ENCODE results near the gene SRRT. TPM values are rescaled to one million over a fixed set of nuclear protein-coding genes. Genes with fewer than 3 reads are reported as not detected.

The SRRT gene
- total and polyA plus RNA-seq, 2 of the 4 experiments (the other 2 are of a cell fraction): 41.4 to 93.5 TPM

DNA sequence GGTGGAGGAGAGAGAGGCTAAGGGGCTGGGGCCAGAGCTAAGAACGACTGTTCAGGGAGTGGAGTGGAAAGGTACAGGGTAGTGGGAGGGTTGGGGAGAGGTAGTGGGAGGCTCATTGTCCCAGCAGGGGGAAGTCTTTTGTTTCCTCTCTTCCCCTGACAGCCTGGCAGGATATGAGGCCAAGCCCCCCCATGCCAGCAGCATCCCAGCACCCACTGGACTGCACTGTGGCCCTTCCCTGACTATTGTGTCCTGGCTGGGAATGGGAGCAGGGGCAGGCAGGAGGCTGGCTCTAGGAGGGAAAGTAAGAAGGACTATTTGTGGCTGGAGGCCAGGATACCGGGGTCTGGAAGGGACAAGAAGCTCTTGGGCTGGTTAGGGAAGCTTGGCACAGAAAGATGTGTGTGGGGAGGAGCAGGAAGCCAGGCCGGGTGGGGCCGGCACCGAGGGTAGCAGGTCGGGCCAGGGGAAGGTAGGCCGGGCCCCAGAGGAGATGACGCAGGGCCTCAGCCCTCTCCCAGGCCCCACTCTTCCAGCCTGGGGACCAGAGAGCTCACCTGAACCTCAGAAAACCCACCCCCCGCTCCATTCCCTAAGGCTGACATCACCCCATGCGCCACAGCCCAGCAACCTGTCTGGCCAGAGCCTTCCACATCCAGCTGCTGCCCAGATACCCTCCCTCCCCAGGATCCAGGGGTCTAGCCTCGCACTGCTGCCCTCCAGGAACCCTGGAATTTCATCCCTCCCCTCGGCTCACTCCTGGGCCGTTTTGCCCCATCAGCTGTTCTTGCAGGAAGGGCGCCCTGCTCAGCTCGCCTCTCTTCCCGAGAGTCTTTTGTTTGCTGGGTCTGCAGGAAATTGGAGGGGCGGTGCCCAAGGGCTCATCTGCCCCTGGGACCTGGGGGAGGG, 38.7 kb upstream of the SRRT start:
- Histone ChIP-seq H2AK9ac (replicated peaks; ENCODE audit: low read depth, low read length, poor library complexity) (peak overlapping the region; percentile 73), H4K91ac (ENCODE audit: insufficient read depth, low read depth, low read length) (peak overlapping the region; percentile 47; the same call in 1 of the 2 replicates), H2BK15ac (ENCODE audit: low read depth, low read length) (no peak overlapping the region), H3K18ac (ENCODE audit: low read depth, low read length) (no peak overlapping the region), H4K8ac (ENCODE audit: low read depth in 2 of 2, low read length in 2 of 2) (peak overlapping the region; percentile 77 to 95), H3K4ac (ENCODE audit: low read depth, low read length) (peak overlapping the region; percentile 51), H3K14ac (replicated peaks; ENCODE audit: low read depth, low read length) (no peak overlapping the region), H3K9me3 (ENCODE audit: control insufficient read depth, insufficient read depth, low read length) (no peaks in the 10 kb centered on the region), H4K20me1 (ENCODE audit: insufficient read depth, low read length) (no peaks in the 10 kb centered on the region), H3K9ac (ENCODE audit: low read depth, low read length) (no peak overlapping the region), H3K4me2 (ENCODE audit: low read depth, low read length) (no peak overlapping the region), H3K9me1 (ENCODE audit: insufficient read depth, low read length) (no peaks in the 10 kb centered on the region; the same call in 1 of the 2 replicates), H3K56ac (ENCODE audit: extremely low read depth, insufficient read depth, low read length) (no peak overlapping the region), H3K79me1 (ENCODE audit: low read depth in 1 of 2, low read length in 2 of 2) (no peaks in the 10 kb centered on the region; a peak in 1 of 4 replicates), H4K5ac (ENCODE audit: low read depth, low read length) (peak overlapping the region; percentile 82; the same call in 1 of the 2 replicates), H3K27ac (ENCODE audit: insufficient read depth, low read length) (no peak overlapping the region), H2BK20ac (ENCODE audit: low read depth, low read length) (no peak overlapping the region), H3K23ac (ENCODE audit: low read depth, low read length) (no peak overlapping the region), H3K4me1 (ENCODE audit: control insufficient read depth, insufficient read depth, low read length) (no peaks in the 10 kb centered on the region), H3K27me3 (ENCODE audit: control insufficient read depth, insufficient read depth, low read length) (no peaks in the 10 kb centered on the region), H2BK120ac (ENCODE audit: low read depth, low read length) (no peak overlapping the region), H2BK5ac (ENCODE audit: low read depth, low read length, poor library complexity, severe bottlenecking) (no peak overlapping the region), H3K4me3 (ENCODE audit: insufficient read depth, low read depth, low read length) (no peak overlapping the region), H2AK5ac (ENCODE audit: low read depth, low read length) (peak overlapping the region; percentile 15; the same call in 1 of the 2 replicates), H2AFZ (replicated peaks; ENCODE audit: low read length, poor library complexity) (peak overlapping the region; percentile 81), H3K36me3 (ENCODE audit: control insufficient read depth, insufficient read depth, low read length) (no peaks in the 10 kb centered on the region)
- in situ Hi-C loops (cut with MboI; ENCODE audit: low sequenced_read_pairs) (no loop called here), dilution Hi-C loops (cut with HindIII; ENCODE audit: low sequenced_read_pairs, unreplicated experiment) (no loop called here), intact Hi-C loops (cut with micrococcal nuclease) (loop anchor here (2.0 to 10.0 kb wide), 3 partner anchors 31 to 251 kb away; partner anchors contain the start of genes FBXO24, LRCH4 and TRIP6)
- no peak for DNase-seq
- ChIA-PET CTCF (interaction anchor here (1.4 kb wide), 1 partner anchor 12 kb away, joined by 3 read pairs; no protein-coding TSS in a partner anchor), POLR2A (ENCODE audit: unreplicated experiment) (interaction anchor here (0.6 kb wide), 1 partner anchor 9 kb away, joined by 3 read pairs; the partner anchor contains the start of gene EPHB4)
- WGBS, 2 experiments (ENCODE audit: extremely low coverage in 2 of 2, insufficient read length in 1 of 2): 50% methylated on average over 2 of the region's 17 CpGs; no CpG with 5 or more reads in 1 of the 2 experiments
- ATAC-seq (ENCODE audit: low read depth): no peak
- TF ChIP-seq CHD1 (IDR thresholded peaks at IDR 0.05; ENCODE audit: low read depth, low read length): no peak
- no peak for TF ChIP-seq MAFK (IDR thresholded peaks at IDR 0.05; ENCODE audit: low read depth, low read length)
- TF ChIP-seq CTCF (conservative IDR thresholded peaks at IDR 0.05; ENCODE audit: low read depth, low read length): no peak
- TF ChIP-seq RAD21 (IDR thresholded peaks at IDR 0.05; ENCODE audit: low read length): no peak
- TF ChIP-seq RCOR1 (IDR thresholded peaks at IDR 0.05; ENCODE audit: insufficient replicate concordance, low read length): no peak
- TF ChIP-seq, protein P1, sequence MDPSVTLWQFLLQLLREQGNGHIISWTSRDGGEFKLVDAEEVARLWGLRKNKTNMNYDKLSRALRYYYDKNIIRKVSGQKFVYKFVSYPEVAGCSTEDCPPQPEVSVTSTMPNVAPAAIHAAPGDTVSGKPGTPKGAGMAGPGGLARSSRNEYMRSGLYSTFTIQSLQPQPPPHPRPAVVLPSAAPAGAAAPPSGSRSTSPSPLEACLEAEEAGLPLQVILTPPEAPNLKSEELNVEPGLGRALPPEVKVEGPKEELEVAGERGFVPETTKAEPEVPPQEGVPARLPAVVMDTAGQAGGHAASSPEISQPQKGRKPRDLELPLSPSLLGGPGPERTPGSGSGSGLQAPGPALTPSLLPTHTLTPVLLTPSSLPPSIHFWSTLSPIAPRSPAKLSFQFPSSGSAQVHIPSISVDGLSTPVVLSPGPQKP (IDR thresholded peaks at IDR 0.05; ENCODE audit: borderline replicate concordance, low read depth, low read length): no peak
- no peak for TF ChIP-seq RFX5 (IDR thresholded peaks at IDR 0.05; ENCODE audit: low read depth, low read length)
- TF ChIP-seq MAZ (IDR thresholded peaks at IDR 0.05; ENCODE audit: borderline replicate concordance, low read depth, low read length): no peak
- TF ChIP-seq NFE2L2 (IDR thresholded peaks at IDR 0.05; ENCODE audit: low read depth, low read length): no peak
- no TSS peak for BruUV-seq (replicated peaks)
